ENCODE measurements around the gene TINAGL1. TPM values are rescaled to one million over a fixed set of nuclear protein-coding genes. Genes with fewer than 3 reads are reported as not detected.

The TINAGL1 gene
- total RNA-seq, 1 experiment from 2014 or later = 57.9 TPM

GRCh38 chr1:31545927-31546540 is 30.3 kb upstream of the TINAGL1 start:
- no peaks in the 10 kb centered on the region for H4K20me1 ChIP-seq (ENCODE audit: insufficient read depth)
- H3K27ac ChIP-seq (ENCODE audit: low read depth, low read length) = no peak overlapping the region
- peaks cover 12 to 21% of the 10 kb centered on the region in 2 experiments; a peak in 3 of 4 replicates for H3K4me1 ChIP-seq (ENCODE audit: control insufficient read depth in 1 of 2, insufficient read depth in 2 of 2, low read length in 2 of 2)
- H3K27me3 ChIP-seq (ENCODE audit: insufficient read depth, low read length) = no peaks in the 10 kb centered on the region
- H2AFZ ChIP-seq (ENCODE audit: low read depth, low read length, poor library complexity, severe bottlenecking) = no peak overlapping the region
- BruUV-seq (replicated peaks) = no TSS peak
- ATAC-seq = no peak
- H3K4me3 ChIP-seq (replicated peaks in 1 of 2; ENCODE audit: low read depth in 1 of 2, low read length in 2 of 2) = no peak overlapping the region
- no peaks in the 10 kb centered on the region for H3K9me2 ChIP-seq (ENCODE audit: insufficient read depth)
- H3K9ac ChIP-seq (ENCODE audit: low read length) = no peak overlapping the region
- 0 out of 4 replicates have a peak, but pooled peaks cover 6% of the 10 kb centered on the region in 2 experiments for H3K9me3 ChIP-seq (ENCODE audit: control insufficient read depth in 1 of 2, insufficient read depth in 1 of 2, low read depth in 1 of 2, low read length in 2 of 2)
- intact Hi-C loops (cut with micrococcal nuclease) = no loop called here
- no peak for DNase-seq (ENCODE audit: low read depth, low spot score)
- CTCF ChIA-PET = no interaction called here
- no peaks in the 10 kb centered on the region for H3K79me2 ChIP-seq (ENCODE audit: insufficient read depth, low read length)
- POLR2A ChIA-PET = no interaction called here
- RAD21 ChIA-PET (ENCODE audit: low non-redundant PET in 1 of 2, low total read pairs in 2 of 2, uncharacterized antibody in 2 of 2, unreplicated experiment in 2 of 2) = no interaction called here
- H3K4me2 ChIP-seq (ENCODE audit: low read length) = no peak overlapping the region
- TF ChIP-seq CEBPB (IDR thresholded peaks at IDR 0.05; ENCODE audit: low read depth) (no peak), TCF7L2 (IDR thresholded peaks at IDR 0.05; ENCODE audit: borderline replicate concordance, extremely low read depth, insufficient read depth, insufficient read length) (no peak), RAD21 (IDR thresholded peaks at IDR 0.05; ENCODE audit: low read depth) (no peak), YY1 (IDR thresholded peaks at IDR 0.05; ENCODE audit: extremely low read depth, insufficient replicate concordance, low read depth, low read length) (no peak), EZH2 (IDR thresholded peaks at IDR 0.05) (no peak), JUND (IDR thresholded peaks at IDR 0.05) (no peak), EGR1 (IDR thresholded peaks at IDR 0.05; ENCODE audit: low read depth) (no peak), CTCF (IDR thresholded peaks at IDR 0.05 in 2 of 3, conservative IDR thresholded peaks at IDR 0.05 in 1 of 3; ENCODE audit: borderline replicate concordance in 1 of 3, insufficient read depth in 1 of 3, low read depth in 2 of 3, low read length in 2 of 3) (no peak)
- no peaks in the 10 kb centered on the region for H3K36me3 ChIP-seq (ENCODE audit: control insufficient read depth in 1 of 2, insufficient read depth in 2 of 2, low read length in 2 of 2)
